ENCODE data around the gene ZNF827.

Gene ZNF827

DNA sequence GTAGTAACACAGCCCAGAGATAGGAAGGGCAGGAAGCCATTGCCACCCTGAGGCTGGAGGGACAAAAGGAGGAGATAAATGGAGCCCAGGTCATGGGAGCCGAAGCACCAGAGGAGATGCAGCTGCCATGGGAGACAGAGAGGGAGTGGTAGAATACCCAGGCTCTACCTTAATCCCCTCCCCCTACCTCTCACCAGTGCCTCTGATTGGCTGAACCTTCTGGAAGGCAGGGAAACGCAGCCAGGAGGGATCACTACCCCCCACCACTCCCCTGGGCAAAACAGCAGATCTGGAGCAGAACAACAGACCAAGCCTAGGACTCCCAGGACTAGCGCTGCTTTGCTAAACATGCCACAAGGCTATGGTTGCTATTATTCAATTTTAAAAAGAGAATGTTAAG, 114.2 kb downstream of the ZNF827 start:
- no peak for DNase-seq

DNA sequence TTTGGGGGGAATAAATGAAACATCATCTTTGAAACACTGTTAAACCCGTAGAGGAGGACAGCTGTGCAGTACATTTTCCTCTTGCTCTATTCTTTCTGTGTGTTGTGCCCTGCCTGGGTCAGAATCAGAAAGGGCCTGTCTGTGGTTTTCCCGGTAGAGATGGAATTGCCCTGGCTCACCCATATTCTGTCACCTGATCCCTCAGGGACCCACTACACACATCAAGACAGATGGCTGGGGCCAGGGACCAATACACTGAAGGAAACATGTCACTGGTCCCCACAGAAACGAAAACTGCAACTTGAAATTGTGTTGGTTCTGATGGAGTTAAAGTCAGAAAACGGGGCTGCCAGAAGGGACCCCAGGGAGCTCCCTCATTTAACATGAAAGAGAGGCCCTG, 114.9 kb downstream of the ZNF827 start:
- no peak for DNase-seq

DNA sequence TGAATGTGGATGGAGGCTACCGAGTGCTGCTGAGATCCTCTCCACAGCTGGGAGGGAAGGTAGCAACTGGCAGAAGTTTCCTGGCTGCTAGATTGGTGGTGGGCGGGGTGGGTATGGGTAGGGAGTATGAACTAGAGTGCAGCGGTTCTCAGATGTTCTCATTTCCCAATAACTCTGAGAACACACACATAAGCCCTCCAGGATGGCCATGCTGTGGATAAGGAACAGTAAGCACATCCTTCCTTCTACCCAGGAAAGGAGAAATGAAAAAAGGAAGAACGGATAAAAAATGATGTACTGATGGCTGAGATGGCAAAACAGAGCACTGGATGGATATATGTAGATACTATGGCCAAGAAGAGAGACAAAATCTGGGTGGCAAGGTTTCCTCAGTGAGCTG, 116.0 kb downstream of the ZNF827 start:
- DNase-seq, result no peak

DNA sequence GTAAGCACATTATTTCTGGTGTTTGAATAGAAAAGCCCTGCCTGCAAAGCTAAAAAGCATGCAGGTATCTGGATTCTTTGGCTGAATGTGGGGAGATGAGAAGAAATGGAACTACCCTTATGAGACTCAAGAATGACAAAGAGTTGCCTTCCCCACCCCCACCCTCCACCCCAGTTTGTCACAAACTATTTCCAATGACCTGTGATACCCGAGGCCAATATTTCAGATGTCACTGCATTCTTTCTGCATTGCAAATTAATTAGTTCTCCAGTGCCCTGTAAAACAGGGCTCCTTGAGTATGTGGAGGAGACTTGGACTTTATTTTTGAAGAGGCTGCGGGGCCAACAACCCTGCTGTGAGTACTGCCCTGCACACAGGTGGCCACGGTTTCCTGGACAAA, 116.4 kb downstream of the ZNF827 start:
- no peak for DNase-seq

DNA sequence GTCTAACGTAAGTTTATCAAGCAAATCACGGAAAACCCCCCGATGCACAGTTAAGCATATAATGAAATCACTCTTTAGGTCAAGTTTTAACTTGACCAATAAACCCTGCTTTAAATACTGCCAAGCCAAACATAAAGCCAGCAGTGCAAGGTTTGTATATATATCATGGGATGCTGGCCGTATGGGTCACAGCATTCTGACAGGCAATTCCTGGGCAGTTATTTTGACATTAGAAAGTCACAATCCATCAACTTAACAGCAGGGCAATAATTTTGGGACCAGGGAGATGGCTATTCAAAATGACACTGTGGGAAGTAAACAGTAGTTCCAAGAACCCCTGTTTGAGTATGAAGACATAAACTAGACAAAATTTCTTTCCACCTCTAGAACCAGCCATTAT, 116.9 kb downstream of the ZNF827 start:
- DNase-seq, result no peak

DNA sequence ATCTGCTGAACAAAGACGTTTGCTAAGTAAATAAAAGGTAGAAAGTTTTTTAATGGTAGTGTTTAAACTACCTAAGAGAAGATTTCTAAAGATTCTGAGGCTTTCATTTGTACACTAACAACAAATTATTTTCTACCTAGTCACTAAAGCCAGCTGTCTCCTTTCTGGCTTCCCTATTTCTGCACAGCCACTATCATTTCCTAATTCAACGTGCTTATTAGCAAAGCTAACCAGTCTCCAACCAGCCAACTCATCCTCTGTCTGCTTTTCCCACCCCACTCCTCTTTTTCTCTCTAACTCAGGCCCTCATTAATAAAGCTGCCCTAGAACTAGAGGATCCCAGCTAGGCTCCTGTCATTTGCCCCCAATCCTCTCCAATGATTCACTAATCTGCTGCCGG, 118.2 kb downstream of the ZNF827 start:
- no peak for DNase-seq

DNA sequence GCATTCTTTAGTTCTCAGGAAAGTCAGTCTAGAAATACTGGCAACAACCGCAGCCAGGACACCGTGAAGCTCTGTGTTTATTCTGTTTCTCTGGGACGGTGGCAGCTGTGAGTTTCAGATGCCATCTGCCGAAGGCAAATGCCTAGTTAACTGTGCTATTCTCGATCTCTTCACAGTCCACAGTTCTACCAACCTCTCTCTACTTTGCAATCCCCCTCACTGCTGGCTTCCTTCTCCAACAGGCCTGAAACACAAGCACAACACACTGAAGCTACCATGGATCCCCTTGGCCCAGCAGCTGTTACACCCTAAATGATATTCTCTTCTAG, 118.8 kb downstream of the ZNF827 start:
- no peak for DNase-seq

DNA sequence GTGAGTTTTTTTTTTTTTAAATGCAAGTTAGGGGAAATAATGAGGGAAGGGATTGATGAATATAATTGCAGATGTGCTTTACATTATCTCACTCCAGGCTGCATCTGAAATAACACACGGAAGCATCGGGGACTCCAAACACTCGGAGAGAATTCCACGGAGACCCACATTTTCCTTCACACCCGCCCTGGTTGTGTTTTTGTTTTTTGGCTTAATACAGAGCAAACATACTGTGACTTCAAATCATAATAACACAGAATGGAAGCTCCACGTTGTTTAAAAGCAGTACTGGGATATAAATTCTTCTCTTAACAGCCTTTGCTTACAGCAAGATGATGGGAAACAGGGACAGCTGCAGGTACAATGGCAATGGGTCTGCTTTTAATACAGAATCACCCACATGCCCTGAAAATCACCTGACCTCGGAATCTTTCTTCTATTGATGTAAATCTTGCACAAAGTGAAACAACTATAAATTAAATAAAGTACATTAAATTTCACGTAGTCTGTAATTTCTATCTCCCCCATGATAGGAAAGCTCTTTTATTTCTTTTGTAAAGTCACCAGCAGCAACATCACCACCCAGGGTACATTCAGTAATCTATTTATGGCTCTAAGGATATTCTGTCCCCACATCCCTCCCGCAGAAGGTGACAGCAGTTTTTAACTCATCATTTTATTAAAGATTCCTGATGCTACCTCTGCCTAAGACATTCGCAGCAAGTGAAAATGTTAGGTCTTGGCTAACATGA, 119.3 kb downstream of the ZNF827 start:
- DNase-seq, result no peak

DNA sequence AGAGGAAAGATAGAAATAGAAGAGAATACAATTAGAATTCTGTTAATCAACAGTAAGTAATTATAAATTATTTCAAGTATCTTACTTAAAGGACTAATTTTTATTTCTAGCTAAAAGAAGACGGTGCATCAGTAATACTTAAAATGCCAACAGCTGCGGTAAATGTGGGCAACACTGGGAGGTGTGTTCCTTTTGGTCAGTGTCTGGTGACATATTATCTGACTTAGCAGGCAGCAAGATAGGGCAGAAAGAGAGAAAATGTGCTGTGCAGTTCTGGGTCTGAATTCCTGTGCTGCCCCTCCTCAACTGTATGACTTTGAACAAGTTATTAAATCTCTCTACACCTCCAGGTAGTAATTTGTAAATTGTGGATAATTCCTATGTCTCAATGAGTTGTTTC, 120.6 kb downstream of the ZNF827 start:
- DNase-seq, result no peak

DNA sequence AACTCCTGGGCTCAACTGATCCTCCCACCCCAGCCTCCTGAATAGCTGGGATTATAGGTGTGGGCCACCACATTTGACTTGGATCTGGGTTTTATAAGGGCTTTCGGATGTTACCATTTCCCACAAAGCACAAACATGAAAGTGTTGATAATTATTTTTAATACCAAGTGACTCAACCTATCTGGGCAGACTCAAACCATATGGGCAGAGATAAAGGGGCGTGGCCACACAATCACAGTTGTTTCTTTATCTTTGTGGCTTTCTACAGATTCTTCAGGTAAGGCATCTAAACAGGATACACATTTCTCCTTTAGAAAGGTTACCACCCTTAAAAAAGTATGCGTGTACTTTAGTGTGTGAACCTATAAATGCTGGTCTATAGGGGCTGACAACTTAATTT, 122.5 kb downstream of the ZNF827 start:
- no peak for DNase-seq

DNA sequence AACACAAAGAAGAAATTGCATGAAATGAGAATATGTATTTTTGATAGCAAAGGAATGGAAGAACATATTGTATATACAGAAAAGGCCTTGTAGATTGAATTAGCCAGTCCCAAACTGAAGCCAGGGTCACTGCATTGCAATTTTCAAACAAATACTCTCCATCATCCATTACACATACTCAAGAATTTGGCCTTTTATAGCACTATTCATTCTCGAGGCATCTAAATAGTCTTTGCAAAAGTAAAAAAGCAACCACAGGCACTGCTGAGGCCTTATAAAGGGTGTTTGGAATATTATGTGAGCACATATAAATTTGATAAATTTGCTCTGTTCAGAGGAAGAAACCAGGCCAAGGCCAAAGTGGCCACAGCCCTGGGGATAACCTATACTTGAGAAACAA, 123.0 kb downstream of the ZNF827 start:
- DNase-seq, result no peak

DNA sequence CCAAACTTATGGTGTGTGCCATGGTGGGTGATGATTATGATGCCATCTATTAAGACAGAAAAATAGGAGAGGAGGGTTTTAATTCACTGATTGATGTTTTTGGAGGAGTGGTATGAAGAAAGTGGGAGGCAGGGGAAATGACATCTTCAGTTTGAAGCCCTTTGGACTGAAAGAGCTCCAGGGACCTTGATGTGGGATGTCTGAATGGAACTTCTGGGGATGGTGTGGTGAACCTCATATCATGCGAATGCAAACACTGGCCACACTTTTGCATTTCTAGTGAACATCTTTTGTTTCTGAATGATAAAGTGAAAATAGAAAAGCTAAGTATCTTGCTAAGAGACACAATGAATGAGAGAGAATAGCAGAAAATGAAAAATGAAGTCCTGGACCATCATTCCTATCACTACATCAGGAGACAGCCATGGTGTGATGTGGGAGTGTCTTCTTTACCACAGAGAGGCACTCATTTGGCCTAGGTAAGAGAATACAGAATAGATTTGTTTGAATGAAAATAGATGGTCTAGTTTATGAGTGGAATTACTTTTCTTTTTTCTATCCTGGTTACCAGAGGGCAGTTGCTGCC, 123.5 kb downstream of the ZNF827 start:
- no peak for DNase-seq

DNA sequence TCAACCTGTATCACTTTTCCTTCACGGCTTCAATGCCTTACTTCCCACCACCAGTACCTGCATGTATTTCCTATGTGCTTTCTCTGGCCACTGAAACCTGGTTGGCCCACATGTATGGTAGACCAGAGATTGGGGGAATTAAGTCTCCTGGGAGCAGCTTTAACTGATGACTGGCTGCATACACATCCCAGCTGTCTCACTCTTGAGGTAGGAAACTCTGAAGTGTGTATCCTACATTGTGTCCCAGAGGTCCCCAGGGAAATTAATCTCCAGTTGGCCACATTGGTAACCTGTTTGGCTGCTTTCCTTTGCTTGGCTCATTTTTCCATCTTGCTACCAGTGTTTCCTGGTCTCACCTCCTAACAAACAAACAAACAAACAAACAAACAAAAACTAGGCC, 124.4 kb downstream of the ZNF827 start:
- DNase-seq, result no peak

DNA sequence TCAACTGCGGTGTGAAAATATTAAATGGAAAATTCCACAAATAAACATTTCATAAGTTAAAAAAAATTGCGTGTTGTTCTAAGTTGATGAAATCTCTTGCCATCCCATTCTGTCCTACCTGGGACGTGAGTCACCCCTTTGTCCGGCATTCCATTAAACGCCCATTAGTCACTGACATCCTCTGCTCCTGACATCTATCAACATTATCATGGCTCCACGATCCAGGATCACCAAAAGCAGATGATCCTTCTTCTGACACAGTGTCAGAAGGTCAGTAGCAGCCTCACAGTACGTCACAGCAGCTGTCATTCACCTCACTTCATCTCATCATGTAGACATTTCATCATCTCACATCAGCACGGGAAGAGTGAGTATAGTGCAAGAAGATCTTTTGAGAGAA, 125.7 kb downstream of the ZNF827 start:
- DNase-seq, result no peak

DNA sequence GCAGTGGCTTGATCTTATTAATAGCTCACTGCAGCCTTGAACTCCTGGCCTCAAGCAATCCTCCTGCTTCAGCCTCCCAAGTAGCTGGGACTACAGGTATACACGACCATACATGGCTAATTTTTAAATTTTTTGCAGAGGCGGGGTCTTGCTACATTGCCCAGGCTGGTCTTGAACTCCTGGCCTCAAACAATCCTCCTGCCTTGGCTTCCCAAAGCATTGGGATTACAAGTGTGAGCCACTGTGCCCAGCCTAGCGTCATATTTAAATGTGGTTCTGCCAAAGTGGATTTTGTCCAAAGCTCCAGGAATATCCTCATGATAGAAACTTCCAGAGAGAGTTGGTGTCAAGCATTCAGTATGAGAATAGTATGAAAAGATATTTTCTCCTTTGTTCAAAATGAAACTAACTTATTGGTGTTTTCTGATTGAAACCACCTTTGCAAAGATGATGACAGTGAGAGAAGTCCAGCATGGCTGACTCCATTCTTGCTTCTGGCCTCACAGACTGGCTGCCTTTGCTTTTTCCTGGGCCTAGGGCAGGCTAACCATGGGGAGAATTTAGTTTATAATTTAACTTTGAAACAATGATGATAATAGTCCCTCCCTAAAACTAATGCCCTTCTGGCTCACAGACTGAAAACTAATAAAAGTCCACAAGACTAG, 129.6 kb downstream of the ZNF827 start:
- no peak for DNase-seq

DNA sequence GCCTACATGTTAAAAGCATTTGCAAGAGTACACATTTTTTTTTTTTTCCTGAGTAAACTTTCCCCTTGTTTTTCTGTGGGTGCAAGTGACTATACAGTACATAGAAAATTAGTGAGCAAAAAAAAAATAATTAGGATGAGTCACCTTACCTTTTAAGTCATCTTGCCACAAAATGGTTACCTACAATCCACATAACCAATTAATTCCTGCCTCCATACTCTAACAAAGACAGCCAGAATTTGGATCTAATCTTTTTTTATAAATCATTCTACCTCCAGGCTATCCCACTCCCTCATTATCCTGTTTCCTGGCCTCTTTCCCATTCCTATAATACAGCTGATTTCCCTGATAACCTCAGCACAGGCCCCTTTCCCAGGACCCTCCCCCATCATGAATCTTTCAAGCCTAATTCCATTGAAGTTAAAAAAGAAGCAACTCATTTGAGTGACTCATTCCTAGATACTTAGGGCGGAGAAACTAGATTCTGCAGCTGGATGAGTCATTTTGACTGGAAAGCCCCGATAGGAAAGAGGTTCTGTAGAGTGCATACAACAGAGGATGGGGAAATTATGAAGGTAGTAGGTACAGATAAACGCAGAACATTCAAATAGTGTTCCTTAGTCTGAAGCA, 130.5 kb downstream of the ZNF827 start:
- no peak for DNase-seq

DNA sequence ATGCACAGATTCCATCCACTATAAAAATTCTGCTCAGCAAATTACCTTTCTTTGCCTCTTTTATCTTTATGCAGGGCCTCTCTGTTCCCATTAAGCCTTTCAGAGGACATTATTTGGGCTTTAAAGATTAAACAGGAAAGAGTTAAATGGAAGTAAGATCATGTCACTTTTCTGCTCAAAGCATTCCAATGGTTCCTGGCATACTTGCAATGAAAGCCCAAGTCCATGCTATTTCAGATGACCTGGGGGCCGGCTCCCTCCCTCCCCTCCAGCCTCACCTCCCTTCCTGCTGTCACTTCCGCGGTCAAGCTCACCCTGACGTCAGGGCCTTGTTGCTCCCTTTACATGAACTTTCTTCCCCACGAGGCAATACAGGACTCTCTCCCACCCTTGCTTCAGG, 133.1 kb downstream of the ZNF827 start:
- DNase-seq, result no peak

DNA sequence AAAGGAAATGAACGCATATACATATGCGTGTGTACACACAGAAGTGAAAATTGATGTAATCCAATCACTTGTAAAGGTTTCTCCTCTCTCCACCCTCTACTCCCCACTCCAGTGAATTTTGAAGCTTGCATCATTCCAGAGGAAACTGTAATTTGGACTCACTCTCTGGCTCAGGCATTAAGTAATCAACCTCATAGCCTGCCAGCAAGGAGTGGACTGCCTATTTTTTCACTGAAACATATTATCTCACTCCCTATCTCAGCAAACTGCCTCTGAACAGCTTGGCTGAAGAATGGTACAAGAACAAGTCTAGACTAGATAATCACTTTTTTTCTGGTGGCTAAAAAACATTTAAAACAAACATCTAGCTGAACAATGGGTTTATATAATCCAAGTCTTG, 134.5 kb downstream of the ZNF827 start:
- DNase-seq, result no peak

DNA sequence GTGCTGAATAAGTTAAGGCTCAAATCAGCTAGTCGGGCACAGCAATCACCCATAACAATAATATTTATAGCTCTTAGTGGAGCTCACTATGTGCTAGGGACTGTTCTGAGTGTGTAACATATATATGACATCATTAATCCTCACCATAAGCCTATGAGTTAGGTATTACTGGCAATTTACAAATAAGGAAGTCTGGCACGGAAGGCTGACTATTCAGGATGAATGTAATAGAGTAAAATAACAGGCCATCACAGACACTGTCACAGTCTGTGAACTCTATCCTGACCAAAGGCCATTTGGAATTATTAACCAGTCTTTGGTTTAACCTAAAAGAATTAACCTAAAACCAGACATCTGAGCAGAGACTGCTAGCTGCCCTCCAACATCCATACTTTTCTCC, 139.4 kb downstream of the ZNF827 start:
- DNase-seq, result no peak

DNA sequence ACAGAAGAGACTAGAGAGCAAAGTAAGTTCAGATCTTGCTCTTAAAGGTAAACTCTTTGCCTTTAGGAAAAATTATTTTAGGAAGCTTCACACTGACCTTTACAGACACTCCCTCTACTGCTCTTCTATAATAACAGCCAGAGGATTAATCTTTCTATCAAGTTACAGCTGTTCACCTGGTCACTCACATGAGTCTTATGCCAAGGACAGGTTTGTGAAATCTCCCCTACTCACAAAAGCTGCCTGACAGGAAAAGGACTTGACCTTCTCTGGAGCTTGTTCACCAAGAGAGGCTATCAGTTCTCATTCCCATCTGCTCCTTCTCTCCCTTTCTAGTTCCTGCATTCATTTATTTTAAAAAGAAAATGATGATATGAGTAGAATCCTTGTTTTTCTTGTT, 141.3 kb downstream of the ZNF827 start:
- no peak for DNase-seq

DNA sequence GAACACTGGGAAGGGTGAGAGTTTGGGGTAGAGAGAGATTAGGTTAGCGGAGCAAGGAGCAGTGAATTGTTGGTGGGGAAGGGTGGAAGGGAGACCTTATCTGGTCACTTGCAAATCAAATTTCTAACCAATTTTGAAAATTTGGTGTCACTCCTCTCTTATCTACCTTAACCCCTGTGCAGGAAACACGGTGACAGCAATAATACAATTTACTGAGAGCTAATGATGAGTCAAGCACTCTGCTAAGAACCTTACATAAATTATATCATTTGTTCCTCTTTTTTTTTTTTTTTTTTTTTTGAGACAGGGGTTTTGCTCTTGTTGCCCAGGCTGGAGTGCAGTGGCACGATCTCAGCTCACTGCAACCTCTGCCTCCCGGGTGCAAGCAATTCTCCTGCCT, 142.3 kb downstream of the ZNF827 start:
- DNase-seq, result no peak

DNA sequence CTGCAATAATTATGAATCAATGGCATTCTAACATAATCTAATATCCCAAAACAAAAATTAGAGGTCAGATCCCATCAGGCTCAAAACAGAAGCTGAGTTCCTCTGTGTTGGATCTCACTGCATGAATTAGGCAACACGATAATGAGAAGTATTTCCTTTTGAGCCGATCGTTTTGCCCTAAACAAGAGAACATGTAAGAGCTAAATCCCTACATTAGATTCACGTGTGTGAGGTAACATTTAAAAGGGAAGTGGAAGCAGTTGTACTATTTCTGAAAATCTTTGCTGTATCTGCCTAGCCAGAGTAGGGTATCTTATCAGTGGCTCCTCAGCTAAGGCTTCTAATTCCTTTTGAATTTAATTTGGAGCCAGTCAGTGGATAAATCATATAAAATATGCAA, 143.1 kb downstream of the ZNF827 start:
- DNase-seq, result no peak

DNA sequence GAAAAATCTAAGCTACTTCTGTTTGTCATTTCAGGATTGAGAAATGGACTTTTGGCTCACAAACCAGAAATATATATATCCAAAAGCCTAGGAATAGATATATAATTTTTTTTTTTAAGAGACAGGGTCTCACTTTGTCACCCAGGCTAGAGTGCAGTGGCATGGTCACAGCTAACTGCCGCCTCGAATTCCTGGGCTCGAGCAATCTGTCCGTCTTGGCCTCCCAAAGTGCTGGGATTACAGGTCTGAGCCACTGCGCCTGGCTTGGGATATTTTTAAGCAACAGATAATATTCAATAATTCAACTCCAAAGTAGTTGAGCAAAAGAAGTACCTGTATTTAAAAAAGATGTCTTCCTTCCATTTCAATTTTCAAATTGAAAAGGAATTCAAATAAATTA, 146.2 kb downstream of the ZNF827 start:
- DNase-seq, result no peak

DNA sequence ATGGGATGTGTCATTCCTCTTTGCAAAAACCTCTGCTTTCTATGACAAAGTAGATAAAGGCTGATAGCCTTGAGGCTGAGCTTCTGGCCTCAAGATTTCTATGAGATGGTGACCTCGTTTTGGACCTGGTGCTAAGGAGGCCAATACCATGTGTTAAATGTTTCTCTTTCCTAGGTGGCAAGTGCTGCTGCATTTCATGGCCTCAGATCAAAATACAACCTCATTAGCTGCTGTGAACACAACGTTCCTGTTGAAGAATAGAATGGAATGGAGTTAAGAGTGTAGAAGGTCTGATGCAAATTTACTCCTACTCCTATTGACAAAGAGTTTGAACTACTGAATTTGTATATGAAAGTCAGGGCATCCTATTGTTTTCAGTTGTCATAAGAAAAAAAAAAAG, 146.6 kb downstream of the ZNF827 start:
- no peak for DNase-seq

All from activated CD8-positive, alpha-beta memory T cell treated with anti-CD3 and anti-CD28 coated beads, Interleukin-2, amount 50 U/mL, for 4 hours (primary cell).